GM18498 (cell line): Measurements from ENCODE around the gene RTCA.
"Not testable (repeated sequence)": the region's sequence is repeated elsewhere in the genome, so short reads cannot be mapped to it uniquely, and the experiment has no call there.

Experiments
- ATAC-seq: cut with Tn5 transposase; IDR thresholded peaks from one replicate; pipeline ENCODE4 v1.9.1; 2021; ENCODE audit warnings: mild to moderate bottlenecking, moderate library complexity; ENCODE audit not compliant: unreplicated experiment

Gene RTCA

DNA sequence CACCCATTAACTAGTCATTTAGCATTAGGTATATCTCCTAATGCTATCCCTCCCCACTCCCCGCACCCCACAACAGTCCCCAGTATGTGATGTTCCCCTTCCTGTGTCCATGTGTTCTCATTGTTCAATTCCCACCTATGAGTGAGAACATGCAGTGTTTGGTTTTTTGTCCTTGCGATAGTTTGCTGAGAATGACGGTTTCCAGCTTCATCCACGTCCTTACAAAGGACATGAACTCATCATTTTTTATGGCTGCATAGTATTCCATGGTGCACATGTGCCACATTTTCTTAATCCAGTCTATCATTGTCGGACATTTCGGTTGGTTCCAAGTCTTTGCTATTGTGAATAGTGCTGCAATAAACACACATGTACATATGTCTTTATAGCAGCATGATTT, 7.6 kb upstream of the RTCA start:
- not testable (repeated sequence) for ATAC-seq

DNA sequence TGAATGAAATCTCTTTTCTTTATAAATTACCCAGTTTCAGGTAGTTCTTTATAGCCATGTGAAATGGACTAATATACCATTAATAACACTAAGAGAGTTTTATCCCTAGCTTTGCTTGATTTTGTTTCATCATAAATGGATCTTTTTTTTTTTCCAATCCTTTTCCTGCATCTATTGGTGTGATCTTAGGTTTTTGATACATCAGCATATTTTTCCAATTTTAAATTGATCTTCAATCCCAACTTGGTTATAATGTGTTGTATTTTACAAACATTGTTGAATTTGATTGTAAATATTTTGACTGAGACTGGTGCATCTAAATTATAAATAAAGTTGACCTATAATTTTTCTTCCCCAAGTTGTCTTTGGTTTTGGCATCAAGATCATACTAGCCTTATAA, 4.3 kb upstream of the RTCA start:
- ATAC-seq = no peak

DNA sequence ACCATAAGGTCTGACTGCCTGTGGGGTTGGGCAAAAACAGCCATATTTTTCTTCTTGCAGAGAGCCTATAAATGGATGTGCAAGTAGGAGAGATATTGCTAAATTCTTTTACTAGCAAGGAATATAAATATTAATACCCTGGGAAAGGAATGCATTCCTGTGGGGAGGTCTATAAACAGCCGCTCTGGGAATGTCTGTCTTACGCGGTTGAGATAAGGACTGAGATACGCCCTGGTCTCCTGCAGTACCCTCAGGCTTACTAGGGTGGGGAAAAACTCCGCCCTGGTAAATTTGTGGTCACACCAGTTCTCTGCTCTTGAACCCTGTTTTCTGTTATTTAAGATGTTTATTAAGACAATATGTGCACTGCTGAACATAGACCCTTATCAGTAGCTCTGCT, 1.9 kb upstream of the RTCA start:
- not testable (repeated sequence) for ATAC-seq

DNA sequence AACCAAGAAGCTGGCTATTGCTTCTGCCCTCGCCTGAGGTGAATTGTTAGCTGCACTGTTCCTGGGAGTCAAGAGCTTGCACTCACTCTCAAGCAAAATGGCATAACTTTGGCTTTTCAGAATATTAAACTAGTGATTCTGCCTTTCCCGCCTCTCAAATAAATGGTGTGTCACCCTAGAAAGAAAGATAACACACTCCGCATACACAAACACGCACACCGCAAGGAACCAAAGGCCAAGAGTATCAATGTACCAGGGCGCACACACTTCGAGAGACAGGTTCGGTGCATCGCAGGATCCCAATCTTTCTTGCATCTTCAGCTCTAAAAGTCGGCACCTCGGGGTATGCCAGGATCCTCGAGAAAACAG, 470 bp upstream of the RTCA start:
- ATAC-seq = peak; percentile 33

DNA sequence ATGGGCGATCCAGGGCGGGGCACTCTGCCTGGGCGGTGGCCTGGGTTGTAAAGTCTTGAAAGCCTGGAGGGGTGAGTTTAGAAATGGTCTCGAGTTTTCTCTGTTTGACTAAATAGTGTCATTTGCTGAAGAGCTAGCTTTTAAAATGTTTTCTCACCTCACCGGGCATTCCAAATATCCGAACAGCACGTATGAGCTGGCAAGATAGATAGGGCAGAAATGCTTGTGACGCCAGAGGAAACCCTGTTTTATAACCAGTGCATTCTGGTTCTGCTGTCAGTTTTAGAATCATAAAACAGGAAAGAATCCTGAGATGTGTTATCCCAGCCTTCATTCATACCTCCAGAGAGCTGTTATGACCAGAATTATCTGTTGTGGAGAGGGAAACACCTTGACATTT, 725 bp downstream of the RTCA start:
- ATAC-seq = peak; percentile 26

DNA sequence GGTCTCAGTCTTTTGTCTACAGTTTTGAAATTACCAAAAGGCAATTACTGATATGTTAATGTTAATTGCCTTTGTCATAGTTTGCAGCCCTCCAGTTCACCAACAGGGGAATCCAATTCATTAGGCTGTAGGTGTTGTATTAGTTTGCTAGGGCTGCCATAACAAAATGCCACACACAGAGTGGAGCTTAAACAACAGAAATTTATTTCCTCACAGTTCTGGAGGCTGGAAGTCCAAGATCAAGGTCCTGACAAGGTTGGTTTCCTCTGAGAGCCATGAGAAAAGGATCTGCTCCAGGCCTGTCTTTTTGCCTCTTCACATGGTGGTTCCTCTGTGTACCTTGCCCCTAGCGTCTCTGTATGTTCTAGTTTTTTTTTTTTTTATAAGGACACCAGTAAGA, 1.3 kb downstream of the RTCA start:
- no peak for ATAC-seq

DNA sequence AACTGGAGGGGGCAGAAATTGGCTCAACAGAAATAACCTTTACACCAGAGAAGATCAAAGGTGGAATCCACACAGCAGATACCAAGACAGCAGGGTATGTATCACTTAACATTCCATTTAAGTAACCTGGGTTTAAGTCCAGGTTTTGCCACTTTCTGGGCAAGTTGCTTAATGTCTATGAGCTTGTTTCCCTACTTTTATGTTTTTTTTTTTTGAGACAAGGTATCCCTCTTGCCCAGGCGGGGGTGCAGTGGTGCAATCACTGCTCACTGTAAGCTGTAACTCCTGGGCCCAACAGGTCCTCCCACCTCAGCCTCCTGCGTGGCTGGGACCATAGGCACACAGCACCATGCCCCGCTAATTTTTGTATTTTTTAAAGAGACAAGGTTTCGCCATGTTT, 2.2 kb downstream of the RTCA start:
- ATAC-seq = no peak

DNA sequence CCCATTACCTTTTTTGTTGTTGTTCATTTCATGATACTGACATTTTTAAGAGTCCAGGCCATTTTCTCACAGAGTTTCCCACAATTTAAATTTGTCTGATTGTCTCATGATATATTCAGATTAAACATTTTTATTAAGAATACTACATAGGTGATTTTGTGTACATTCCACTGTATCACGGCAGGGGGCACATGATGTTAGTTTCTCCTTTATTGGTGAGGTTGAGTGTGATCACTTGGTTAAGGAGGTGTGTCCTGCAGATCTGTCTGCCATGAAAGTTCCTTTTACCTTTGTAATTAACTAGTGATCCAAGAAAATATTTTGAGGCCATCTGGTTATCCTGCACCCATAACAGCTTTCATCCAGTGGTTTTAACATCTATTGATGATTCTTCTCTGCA, 11.8 kb downstream of the RTCA start:
- ATAC-seq = no peak

DNA sequence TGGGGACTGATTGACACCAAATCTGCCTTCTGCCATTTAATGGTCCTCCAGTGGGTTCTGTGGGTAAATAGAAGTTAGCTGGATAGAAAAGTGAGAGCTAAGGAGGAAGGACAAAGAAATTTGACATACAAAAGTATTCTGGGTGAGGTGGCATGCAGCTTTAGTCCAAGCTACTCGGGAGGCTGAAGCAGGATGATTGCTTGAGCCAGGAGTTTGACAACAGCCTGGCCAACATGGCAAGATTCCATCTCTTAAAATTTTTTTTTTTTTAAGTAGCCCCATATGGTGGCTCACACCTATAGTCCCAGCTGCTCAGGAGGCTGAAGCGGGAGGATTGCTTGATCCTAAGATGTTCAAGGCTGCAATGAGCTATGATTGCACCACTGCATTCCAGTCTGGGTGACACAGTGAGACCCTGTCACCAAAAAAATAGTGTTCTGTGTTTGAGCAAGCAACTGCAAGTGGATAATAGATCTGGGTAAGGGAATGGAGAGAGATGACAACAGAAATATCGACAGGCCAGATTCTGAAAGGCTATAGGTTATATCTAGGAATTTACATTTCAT, 13.4 kb downstream of the RTCA start:
- no peak for ATAC-seq

DNA sequence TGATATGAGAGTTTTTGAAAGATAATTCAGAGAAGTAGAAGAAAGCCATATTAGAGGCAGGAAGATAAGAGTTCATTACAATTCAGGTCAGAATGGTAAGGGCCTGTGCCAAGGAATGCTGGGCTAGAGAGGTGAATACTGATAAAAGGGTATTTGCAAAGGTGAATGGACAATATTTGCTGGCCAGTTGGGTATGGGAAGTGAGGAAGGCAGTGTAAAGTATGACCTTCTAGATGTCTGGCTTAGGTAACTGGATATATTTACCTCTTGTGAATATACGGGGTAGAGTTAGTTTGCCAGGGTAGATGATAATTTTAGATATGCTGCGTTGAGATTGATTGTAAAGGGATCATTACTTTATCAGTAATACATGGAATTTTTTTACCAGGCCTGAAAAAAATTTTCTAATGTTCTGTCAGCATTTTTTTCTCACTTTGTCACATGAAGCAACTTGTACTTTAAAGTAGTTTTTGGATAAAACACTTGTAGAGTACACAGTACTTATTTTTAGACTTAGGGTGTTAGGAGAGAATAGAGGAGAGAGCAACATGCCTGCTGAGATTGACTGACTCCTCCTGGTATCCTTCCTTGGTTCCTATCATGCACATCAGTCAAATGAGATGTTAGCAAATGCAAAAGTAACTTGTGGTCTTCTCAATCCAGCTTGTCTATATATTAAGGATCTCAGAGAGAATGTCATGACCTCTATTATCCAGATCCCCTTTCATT, 14.1 kb downstream of the RTCA start:
- ATAC-seq = no peak

DNA sequence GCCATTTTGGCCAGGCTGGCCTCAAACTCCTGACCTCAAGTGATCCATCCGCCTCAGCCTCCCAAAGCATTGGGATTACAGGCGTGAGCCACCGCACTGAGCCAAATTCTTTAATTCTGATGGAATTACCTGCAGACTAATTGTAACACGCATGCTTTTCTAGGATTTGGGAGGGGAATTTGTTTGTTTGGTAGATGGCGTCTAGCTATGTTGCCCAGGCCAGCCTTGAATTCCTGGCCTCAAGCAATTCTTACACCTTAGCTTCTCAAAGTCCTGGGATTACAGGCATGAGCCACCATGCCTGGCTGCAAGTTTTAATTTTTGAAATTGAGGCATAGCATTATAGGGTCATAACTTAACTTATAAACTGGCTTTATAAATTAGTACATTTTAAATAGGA, 18.6 kb downstream of the RTCA start:
- ATAC-seq = no peak

DNA sequence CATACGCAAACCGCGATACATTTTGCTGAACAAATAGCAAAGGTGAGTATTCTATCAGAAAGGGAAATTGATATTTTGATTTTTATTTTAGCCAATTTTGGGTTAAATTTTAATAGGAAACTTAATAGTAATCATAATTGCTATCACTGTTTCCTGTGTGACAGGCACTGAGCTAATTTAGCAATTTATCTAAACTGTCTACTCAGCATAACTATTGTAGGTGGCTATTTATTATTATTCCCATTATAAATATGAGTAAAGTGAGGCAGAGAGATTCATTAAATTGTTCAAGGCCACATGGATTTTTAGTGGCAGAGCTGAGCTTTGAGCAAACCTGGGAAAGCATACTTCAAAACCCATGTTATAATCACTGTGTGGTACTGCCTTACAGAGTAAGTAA, 21.1 kb downstream of the RTCA start:
- no peak for ATAC-seq

DNA sequence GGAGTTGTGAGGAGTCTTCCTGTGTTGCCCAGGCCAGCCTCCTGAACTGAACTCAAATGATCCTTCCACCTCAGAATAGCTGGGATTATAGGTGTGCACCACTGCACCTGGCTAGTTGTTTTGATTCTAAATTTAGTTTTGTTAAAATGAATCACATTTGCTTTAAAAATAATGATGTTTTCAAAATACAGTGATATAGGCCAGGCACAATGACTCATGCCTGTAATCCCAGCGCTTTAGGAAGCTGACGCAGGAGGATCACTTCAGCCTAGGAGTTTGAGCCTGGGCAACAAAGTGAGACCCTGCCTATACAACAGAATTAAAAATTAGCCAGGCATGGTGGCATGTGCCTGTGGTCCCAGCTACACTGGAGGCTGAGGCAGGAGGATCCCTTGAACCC, 24.3 kb downstream of the RTCA start:
- no peak for ATAC-seq

DNA sequence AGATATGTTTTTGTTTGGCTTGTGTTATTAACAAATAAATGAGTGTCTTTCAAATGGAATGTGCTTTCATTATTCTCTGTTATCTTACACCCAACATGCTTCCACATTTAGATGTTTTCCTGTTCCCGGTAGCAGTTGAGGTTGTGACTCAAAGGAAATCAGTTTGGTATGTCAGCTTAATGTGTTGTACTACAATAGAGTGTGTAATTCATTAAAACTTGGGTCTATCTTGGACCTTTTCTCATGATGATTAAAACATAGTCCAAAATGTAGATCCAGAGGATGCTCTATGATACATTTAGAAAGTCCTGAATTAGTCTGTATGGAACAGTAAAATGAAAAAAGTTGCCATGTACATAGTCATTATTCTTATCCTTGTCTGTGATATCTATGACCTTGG, 26.7 kb downstream of the RTCA start:
- no peak for ATAC-seq

DNA sequence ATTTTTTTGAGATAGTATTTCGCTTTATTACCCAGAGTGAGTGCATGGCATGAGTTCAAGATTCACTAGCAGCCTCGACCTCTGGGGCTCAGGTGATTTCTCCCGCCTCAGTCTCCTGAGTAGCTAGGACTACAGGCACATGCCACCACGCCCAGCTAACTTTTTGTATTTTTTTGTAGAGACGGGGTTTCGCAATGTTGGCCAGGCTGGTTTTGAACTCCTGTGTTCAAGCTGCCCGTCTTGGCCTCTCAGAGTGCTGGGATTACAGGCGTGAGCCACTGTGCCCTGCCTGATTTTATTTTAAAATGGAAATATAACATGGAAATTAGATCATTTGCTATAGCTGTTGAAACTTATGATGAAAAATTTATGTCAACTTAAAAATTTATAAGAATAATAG, 30.1 kb downstream of the RTCA start:
- no peak for ATAC-seq

DNA sequence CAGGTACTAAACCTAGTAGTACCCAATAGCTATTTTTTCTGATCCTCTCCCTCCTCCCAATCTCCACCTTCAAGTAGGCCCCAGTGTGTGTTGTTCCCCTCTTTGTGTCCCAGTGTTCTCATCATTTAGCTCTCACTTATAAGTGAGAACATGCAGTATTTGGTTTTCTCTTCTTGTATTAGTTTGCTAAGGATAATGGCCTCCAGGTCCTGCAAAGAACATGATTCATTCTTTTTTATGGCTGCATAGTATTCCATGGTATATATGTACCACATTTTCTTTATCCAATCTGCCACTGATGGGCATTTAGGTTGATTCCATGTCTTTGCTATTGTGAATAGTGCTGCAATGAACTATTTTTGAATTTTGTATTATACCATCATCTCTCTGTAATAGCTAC, 31.0 kb downstream of the RTCA start:
- ATAC-seq = not testable (repeated sequence)

DNA sequence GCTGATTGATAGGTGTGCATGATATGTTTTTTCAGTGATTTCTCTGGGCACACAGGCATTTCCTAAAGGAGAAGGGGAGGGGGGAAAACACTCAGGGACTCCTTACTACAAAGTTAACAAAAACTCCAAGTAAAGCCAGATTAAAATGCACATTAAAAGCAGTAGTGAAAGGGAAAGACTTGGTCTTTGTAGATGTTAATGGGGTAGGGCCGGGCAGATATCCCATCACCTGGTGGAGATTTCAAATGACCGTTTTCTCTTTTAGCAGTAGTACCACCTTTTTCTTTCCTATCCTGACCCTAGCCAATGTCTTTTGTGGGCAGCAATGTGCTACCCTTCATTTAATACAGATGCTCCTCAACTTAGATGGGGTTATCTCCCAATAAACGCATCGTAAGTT, 32.5 kb downstream of the RTCA start:
- no peak for ATAC-seq

DNA sequence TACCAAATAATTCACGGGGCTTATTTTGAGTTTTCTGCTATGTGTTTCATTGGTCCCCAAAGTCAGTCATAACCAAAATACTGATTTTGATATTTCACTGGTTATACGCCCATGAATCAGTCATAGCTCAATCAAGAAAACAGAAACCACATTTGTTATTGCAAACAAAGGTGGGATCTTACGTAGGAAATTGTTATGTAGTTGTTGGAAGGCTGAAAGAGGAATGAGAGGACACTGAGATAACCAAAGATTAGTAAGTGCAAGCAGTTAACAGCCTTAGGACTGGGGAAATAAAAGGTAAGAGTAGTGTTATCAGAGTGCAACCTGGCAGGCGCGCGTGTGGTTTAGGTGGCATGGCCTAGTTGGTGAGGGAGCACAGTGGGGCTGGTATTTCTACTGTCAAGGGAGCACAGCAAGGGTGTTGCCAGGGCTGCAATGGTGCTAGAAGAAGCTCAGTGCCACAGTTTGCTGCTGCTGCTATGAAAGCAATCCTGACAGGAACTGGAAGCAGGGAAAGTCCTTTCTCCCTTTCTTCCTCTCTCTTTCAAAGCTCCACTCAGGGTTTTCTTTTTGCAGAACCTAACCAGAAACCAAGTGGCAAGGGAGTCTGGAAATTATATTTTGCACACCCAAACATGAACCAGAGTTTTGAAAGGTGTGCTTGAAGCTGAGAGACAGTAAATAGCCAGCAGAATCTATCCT, 33.7 kb downstream of the RTCA start:
- ATAC-seq = no peak

DNA sequence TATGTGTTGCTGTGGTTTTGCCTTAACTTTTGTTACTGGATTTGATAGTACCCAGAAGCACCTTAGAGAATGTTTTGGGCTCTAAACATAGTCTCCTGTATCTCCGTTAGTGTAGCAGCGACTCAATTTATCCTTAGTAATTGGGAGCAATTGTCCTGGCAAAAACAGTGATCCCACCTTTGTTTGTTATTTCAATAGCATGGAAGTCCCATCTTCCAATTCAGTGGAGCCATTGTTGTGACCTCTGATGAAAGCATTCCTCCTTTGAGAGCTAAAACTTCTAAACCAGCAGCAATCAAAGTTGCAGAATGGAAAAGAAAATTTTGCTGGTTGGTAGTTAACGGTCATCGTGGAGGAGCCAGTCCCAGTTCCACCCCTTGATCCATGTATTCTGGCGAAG, 34.7 kb downstream of the RTCA start:
- ATAC-seq = no peak

DNA sequence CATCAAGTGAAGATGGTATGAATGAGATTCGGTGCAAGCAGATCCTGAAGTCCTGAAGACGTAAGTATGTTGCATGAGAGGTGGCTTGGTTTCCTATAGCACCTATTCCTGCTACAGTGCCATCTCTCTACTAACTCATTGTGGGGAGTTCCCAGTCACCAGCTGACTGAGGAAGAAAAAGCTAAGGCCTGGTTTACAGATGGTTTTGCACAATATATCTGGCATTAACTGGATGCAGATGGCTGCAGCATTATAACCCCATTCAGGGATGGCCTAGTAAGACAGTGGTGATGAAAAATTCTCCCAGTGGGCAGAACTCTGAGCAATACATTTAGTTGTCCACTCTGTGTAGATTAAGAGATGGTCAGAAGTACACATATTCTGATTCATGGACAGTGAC, 36.7 kb downstream of the RTCA start:
- no peak for ATAC-seq

DNA sequence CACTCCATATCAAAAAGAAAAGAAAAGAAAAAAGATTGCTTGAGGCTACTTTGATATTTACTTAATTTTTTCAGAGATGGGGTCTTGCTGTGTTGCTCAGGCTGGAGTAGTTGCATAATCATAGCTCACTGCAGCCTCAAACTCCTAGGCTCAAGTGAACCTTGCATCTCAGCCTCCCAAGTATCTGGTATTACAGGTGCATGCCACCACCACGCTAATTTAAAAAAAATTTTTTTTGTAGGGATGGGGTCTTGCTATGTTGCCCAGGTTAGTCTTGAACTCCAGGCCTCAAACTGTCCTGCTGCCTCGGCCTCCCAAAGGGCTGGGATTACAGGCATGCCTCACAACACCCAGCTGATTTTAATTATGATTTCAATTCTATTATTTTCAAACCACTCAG, 38.2 kb downstream of the RTCA start:
- no peak for ATAC-seq

DNA sequence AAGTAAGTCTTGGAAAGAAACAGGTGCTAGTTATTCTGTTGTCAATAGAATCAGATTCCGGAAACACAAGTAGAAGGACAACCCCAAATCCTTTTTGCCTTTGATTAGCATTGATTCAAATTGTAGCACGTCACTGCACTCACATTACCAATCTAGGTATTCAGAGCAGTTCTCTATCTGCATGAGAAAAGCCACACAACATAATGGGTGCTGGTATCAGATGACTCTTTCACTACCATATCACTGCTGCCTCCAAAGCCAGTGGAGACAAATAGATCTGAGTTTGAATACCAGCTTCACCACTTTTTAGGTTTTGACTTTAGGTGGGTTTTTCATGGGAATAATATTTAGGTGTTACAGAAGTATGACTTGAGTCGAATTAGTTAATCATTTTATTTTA, 38.9 kb downstream of the RTCA start:
- ATAC-seq = no peak

DNA sequence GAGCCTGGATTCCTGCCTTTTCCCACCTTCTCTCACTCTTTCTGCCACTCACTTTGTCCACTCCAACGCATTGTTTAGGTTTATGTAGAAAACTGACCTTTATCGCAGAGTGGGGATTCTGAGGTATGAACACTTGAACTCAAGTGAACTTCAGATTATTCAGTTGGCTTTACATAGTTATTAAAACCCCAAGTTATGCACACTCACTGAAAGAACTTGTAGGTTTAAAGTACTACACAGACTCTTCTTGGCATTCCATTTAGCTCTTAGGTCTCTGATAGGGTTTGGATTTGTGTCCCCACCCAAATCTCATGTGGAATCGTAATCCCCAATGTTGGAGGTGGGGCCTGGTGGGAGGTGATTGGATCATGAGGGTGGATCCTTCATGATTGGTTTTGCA, 39.9 kb downstream of the RTCA start:
- no peak for ATAC-seq
